Measurements from ENCODE around the gene YDJC. TPM values are rescaled to one million over a fixed set of nuclear protein-coding genes. Genes with fewer than 3 reads are reported as not detected.
A peak's percentile ranks its signal among the peaks of the same experiment; 100 is the strongest.

Gene YDJC
- total and polyA plus RNA-seq, 9 of the 15 experiments (the other 6 are each of a cell fraction or from before 2014, with no cell fraction given), result 13.5 to 871 (median 164) TPM

DNA sequence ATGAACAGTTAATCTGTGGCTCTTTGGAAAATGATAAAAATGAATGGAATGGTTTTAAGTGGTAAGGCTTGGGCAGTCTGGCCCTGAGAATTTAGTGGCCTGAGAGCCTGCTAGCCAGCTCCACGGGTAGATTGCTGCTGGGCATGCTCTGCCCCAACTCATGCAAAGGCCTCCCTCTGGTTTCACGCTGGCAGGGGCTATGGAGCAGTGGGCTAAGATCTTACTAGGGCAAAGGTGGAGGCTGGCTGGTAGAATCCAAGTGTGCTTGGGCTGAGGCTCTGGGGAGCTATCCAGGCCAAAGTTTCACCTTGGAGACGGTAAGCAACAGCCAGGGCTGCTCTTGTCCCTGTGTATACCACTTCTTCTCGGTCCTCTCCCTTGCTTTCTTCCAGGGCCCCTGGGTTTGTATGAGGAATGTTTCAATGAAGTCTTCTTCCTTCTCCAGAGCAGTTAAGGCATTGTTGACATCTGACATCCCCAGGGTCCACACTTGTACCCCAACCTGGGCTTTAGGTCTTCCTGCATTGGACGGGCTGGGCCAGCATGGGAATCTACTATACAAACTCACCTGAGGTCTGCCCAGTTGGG, 34.9 kb downstream of the YDJC start (continued):
- TF ChIP-seq MBD2 (IDR thresholded peaks at IDR 0.05; ENCODE audit: borderline replicate concordance, low read depth) (no peak), MECOM (CRISPR knock-in tag; IDR thresholded peaks at IDR 0.05) (no peak), YY1 (IDR thresholded peaks at IDR 0.05; ENCODE audit: borderline replicate concordance in 1 of 3, control insufficient read depth in 1 of 3, extremely low read depth in 1 of 3, insufficient read depth in 3 of 3, insufficient read length in 1 of 3, insufficient replicate concordance in 2 of 3, low read depth in 1 of 3, low read length in 2 of 3) (no peak), RBM34 (IDR thresholded peaks at IDR 0.05; ENCODE audit: borderline replicate concordance, insufficient read depth, low read length) (no peak), GTF2A2 (tag; IDR thresholded peaks at IDR 0.05) (peak; percentile 64; the same call in 1 of the 2 replicates), RBM25 (IDR thresholded peaks at IDR 0.05; ENCODE audit: low read depth, low read length, severe bottlenecking) (no peak)

DNA sequence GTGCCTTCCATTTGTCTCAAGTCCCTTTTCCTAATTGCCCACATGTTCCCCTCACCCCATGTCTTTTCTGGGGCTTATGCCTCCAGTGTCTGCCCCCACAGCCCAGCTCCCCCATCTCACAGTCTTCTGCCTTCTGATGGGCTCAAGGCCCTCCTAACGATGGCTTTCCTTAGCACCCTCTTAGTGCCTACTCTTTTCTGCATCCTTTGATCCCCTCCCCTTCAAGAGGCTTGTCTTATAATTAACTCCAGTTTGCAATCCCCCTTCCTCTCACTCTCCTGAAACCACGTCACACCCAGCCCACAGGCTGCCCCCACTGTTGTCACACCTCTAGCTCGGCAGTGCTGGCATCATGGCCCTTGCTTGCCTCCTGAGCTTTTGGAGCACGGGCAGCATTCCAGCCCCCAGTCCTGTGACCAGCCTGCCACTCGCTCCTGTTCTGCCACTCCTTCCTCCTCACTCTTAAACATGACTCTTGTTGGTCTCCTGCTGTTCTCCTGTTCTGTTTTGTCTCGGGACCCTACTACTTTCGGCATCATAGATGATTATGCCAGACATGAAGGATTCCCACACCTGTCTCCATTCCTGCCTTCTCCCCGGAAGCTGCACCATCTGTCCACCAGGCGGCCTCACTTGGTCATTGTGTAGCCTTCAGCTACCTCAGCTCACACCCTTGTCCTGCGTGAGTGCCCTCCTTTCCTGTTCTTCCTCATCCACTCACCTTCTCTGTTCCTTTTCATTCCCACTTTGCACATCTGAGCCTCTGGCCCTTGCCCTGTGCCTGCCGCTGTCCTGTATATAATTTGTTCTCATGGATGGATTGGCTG, 36.2 kb downstream of the YDJC start:
- Histone ChIP-seq H3K27me3 (ENCODE audit: control insufficient read depth in 2 of 2, insufficient read depth in 2 of 2, low read length in 2 of 2) (no peaks in the 10 kb centered on the region; a peak in 1 of 5 replicates), H3K9me1 (ENCODE audit: control insufficient read depth, insufficient read depth, low read length) (peaks cover 12% of the 10 kb centered on the region), H3K79me2 (ENCODE audit: control insufficient read depth, insufficient read depth, low read length) (peaks cover 98% of the 10 kb centered on the region), H3K36me3 (ENCODE audit: control insufficient read depth, insufficient read depth, low read length) (peaks cover 86% of the 10 kb centered on the region), H3K9me3 (replicated peaks; ENCODE audit: control insufficient read depth, insufficient read depth, low read depth, low read length) (no peaks in the 10 kb centered on the region), H3K27ac (ENCODE audit: extremely low read depth, low read depth, low read length) (no peak overlapping the region), H2AFZ (ENCODE audit: low read depth, low read length) (no peak overlapping the region), H3K4me1 (replicated peaks in 1 of 2; ENCODE audit: control insufficient read depth in 2 of 2, insufficient read depth in 2 of 2, low read length in 2 of 2) (peaks cover 7 to 12% of the 10 kb centered on the region in 2 experiments; a peak in 4 of 5 replicates), H3K9ac (ENCODE audit: insufficient read depth in 1 of 2, low read depth in 2 of 2, low read length in 2 of 2) (no peak overlapping the region), H3K4me3 (no peak overlapping the region), H3K4me2 (ENCODE audit: insufficient read depth, low read length) (no peak overlapping the region), H4K20me1 (replicated peaks; ENCODE audit: control insufficient read depth, insufficient read depth, low read length) (peaks cover 56% of the 10 kb centered on the region)
- in situ Hi-C loops (cut with MboI), result no loop called here
- CTCF ChIA-PET (ENCODE audit: low intra/inter-chr PET ratio), result interaction anchor here (1.3 to 2.3 kb wide), 4 partner anchors 47 to 53 kb away, joined by 4 to 25 read pairs (median 14); partner anchors contain the start of gene SDF2L1
- DNase-seq (ENCODE audit: extremely low read depth in 1 of 4, low spot score in 3 of 4), result peak; percentile 87 to 92 (median 88)
- intact Hi-C loops (cut with micrococcal nuclease), result loop anchor here (1.0 kb wide), 2 partner anchors 48 to 53 kb away; no protein-coding TSS in a partner anchor
- ATAC-seq, result peak; percentile 89
- POLR2A ChIA-PET, result interaction anchor here (0.6 to 76.8 kb wide), 5 partner anchors 15 to 1230 kb away, joined by 3 to 4622 read pairs (median 20); partner anchors contain the start of genes CCDC116, PPM1F, SDF2L1 and YDJC
- WGBS (ENCODE audit: insufficient coverage, low coverage, missing lambda C conversion rate), result 66% methylated on average over 11 of the region's 11 CpGs
- no TSS peak for BruUV-seq (replicated peaks)
- peak; percentile 65 for FAIRE-seq
- TF ChIP-seq, protein P1, sequence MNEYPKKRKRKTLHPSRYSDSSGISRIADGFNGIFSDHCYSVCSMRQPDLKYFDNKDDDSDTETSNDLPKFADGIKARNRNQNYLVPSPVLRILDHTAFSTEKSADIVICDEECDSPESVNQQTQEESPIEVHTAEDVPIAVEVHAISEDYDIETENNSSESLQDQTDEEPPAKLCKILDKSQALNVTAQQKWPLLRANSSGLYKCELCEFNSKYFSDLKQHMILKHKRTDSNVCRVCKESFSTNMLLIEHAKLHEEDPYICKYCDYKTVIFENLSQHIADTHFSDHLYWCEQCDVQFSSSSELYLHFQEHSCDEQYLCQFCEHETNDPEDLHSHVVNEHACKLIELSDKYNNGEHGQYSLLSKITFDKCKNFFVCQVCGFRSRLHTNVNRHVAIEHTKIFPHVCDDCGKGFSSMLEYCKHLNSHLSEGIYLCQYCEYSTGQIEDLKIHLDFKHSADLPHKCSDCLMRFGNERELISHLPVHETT (CRISPR knock-in tag; conservative IDR thresholded peaks at IDR 0.05 in 1 of 2, IDR thresholded peaks at IDR 0.05 in 1 of 2), result no peak
- TF ChIP-seq KLF1 (tag; IDR thresholded peaks at IDR 0.05), result peak; percentile 62; the same call in 1 of the 2 replicates
- peak; percentile 87; the same call in 1 of the 2 replicates for TF ChIP-seq HNRNPUL1 (IDR thresholded peaks at IDR 0.05; ENCODE audit: low read length)
- TF ChIP-seq, protein P2, sequence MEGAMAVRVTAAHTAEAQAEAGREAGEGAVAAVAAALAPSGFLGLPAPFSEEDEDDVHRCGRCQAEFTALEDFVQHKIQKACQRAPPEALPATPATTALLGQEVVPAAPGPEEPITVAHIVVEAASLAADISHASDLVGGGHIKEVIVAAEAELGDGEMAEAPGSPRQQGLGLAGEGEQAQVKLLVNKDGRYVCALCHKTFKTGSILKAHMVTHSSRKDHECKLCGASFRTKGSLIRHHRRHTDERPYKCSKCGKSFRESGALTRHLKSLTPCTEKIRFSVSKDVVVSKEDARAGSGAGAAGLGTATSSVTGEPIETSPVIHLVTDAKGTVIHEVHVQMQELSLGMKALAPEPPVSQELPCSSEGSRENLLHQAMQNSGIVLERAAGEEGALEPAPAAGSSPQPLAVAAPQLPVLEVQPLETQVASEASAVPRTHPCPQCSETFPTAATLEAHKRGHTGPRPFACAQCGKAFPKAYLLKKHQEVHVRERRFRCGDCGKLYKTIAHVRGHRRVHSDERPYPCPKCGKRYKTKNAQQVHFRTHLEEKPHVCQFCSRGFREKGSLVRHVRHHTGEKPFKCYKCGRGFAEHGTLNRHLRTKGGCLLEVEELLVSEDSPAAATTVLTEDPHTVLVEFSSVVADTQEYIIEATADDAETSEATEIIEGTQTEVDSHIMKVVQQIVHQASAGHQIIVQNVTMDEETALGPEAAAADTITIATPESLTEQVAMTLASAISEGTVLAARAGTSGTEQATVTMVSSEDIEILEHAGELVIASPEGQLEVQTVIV (CRISPR knock-in tag; IDR thresholded peaks at IDR 0.05; ENCODE audit: borderline replicate concordance), result no peak
- no peak for TF ChIP-seq ZNF644 (tag; IDR thresholded peaks at IDR 0.05; ENCODE audit: low read depth)
- TF ChIP-seq SMARCE1 (IDR thresholded peaks at IDR 0.05), result no peak
- no peak for TF ChIP-seq ZNF431 (CRISPR knock-in tag; IDR thresholded peaks at IDR 0.05)

All from K562 (cell line).